Measurements from ENCODE around the gene TUBB4B. TPM values are rescaled to one million over a fixed set of nuclear protein-coding genes. Genes with fewer than 3 reads are reported as not detected.

The TUBB4B gene
- total and polyA plus RNA-seq, 2 donors from 2014 or later = 258 to 394 TPM

DNA sequence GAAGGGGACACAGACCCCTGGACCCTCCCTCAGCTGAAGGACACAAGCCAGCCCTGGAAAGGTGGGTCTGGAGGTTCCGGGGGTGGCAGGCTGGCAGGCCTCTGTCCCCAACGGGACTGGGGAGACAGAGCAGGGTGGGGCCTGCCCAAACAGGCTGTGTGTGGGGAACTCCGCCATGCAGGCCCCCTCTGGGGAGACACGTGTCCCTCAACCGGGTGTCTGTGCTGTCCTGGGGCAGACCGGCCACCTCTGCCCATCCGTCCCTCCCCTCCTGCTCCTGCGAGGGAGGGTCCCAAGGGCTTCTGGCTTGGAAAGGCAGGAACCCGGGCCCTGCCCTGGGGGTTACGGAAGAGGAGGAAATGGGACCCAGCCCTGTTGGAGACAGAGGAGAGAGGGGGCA lies 9.0 kb upstream of the TUBB4B start:
- TF ChIP-seq, protein P1, sequence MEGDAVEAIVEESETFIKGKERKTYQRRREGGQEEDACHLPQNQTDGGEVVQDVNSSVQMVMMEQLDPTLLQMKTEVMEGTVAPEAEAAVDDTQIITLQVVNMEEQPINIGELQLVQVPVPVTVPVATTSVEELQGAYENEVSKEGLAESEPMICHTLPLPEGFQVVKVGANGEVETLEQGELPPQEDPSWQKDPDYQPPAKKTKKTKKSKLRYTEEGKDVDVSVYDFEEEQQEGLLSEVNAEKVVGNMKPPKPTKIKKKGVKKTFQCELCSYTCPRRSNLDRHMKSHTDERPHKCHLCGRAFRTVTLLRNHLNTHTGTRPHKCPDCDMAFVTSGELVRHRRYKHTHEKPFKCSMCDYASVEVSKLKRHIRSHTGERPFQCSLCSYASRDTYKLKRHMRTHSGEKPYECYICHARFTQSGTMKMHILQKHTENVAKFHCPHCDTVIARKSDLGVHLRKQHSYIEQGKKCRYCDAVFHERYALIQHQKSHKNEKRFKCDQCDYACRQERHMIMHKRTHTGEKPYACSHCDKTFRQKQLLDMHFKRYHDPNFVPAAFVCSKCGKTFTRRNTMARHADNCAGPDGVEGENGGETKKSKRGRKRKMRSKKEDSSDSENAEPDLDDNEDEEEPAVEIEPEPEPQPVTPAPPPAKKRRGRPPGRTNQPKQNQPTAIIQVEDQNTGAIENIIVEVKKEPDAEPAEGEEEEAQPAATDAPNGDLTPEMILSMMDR (IDR thresholded peaks at IDR 0.05; ENCODE audit: borderline replicate concordance, extremely low read depth, insufficient read depth) = no peak
- H3K4me1 ChIP-seq (ENCODE audit: control insufficient read depth in 2 of 3, insufficient read depth in 2 of 3, low read depth in 1 of 3, low read length in 3 of 3) = peaks cover 0 to 23% (median 11%) of the 10 kb centered on the region in 3 donors
- DNase-seq (no peak), FAIRE-seq (no peak)
- H3K27me3 ChIP-seq (ENCODE audit: control insufficient read depth, insufficient read depth, low read length) = no peaks in the 10 kb centered on the region
- peak overlapping the region in 1 of 3 donors; percentile 25 for H3K4me3 ChIP-seq (ENCODE audit: low read length in 3 of 3)
- H3K27ac ChIP-seq (ENCODE audit: low read depth in 2 of 2, low read length in 2 of 2) = no peak overlapping the region
- H3K36me3 ChIP-seq (ENCODE audit: control insufficient read depth in 2 of 3, insufficient read depth in 3 of 3, low read length in 3 of 3) = no peaks in the 10 kb centered on the region
- no peak overlapping the region for H3K9ac ChIP-seq (ENCODE audit: low read length in 3 of 3)
- H3K9me3 ChIP-seq (ENCODE audit: control insufficient read depth in 2 of 3, insufficient read depth in 1 of 3, low read length in 3 of 3) = no peaks in the 10 kb centered on the region
- intact Hi-C loops (cut with DNase I) = loop anchor here (10.0 kb wide), 1 partner anchor 117 kb away; the partner anchor contains the start of gene DPP7

DNA sequence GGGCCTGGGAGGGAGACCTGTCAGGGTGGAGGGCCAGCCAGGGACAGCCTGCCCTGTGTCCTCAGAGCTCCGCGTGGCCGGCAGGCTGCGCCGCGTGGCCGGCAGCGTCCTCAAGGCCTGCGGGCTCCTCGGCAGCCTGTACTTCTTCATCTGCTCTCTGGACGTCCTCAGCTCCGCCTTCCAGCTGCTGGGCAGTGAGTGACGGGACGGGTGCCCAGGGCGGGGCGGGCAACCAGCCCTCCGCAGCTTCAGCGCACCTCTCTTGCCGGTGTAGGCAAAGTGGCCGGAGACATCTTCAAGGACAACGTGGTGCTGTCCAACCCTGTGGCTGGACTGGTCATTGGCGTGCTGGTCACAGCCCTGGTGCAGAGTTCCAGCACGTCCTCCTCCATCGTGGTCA lies 8.6 kb upstream of the TUBB4B start:
- TF ChIP-seq, protein P1 (IDR thresholded peaks at IDR 0.05; ENCODE audit: borderline replicate concordance, extremely low read depth, insufficient read depth) = no peak
- H3K27me3 ChIP-seq (ENCODE audit: control insufficient read depth, insufficient read depth, low read length) = no peaks in the 10 kb centered on the region
- no peak overlapping the region for H3K9ac ChIP-seq (ENCODE audit: low read length in 3 of 3)
- no peaks in the 10 kb centered on the region for H3K36me3 ChIP-seq (ENCODE audit: control insufficient read depth in 2 of 3, insufficient read depth in 3 of 3, low read length in 3 of 3)
- H3K4me1 ChIP-seq (ENCODE audit: control insufficient read depth in 2 of 3, insufficient read depth in 2 of 3, low read depth in 1 of 3, low read length in 3 of 3) = peaks cover 0 to 19% (median 9%) of the 10 kb centered on the region in 3 donors
- no peaks in the 10 kb centered on the region for H3K9me3 ChIP-seq (ENCODE audit: control insufficient read depth in 2 of 3, insufficient read depth in 1 of 3, low read length in 3 of 3)
- H3K4me3 ChIP-seq (ENCODE audit: low read length in 3 of 3) = peak overlapping the region in 1 of 3 donors; percentile 25
- no peak for FAIRE-seq
- intact Hi-C loops (cut with DNase I) = loop anchor here (10.0 kb wide), 1 partner anchor 118 kb away; the partner anchor contains the start of gene DPP7
- no peak overlapping the region for H3K27ac ChIP-seq (ENCODE audit: low read depth in 2 of 2, low read length in 2 of 2)
- DNase-seq = no peak

DNA sequence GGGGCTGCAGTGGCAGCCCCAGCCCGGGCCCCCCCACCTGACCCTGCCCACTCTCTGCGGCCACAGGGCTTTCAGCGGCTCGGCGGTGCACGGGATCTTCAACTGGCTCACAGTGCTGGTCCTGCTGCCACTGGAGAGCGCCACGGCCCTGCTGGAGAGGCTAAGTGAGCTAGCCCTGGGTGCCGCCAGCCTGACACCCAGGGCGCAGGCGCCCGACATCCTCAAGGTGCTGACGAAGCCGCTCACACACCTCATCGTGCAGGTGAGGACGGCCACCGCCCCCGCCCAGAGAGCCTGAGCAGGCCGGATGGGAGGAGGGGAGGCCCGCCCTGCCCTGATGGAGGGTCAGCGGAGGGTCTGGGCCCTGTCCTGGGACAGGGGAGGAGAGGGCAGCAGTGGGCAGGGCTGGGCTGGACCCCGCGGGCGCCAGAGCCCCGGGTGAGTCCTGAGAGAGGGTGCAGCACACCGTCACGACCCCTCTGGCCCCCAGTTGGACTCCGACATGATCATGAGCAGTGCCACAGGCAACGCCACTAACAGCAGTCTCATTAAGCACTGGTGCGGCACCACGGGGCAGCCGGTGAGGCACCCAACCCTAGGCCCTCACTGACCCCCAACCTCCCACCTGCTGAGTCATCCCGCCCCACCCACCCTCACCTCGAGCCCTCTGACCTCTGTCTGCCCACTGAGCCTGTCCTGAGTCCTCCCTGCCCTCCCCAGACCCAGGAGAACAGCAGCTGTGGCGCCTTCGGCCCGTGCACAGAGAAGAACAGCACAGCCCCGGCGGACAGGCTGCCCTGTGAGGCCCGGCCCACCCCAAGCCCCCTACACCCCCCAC lies 7.7 kb upstream of the TUBB4B start:
- DNase-seq = no peak
- TF ChIP-seq, protein P1 (IDR thresholded peaks at IDR 0.05; ENCODE audit: borderline replicate concordance, extremely low read depth, insufficient read depth) = no peak
- Histone ChIP-seq H3K4me1 (ENCODE audit: control insufficient read depth in 2 of 3, insufficient read depth in 2 of 3, low read depth in 1 of 3, low read length in 3 of 3) (peaks cover 0 to 16% (median 9%) of the 10 kb centered on the region in 3 donors), H3K9ac (ENCODE audit: low read length in 3 of 3) (no peak overlapping the region), H3K27ac (ENCODE audit: low read depth in 2 of 2, low read length in 2 of 2) (no peak overlapping the region), H3K27me3 (ENCODE audit: control insufficient read depth, insufficient read depth, low read length) (no peaks in the 10 kb centered on the region), H3K9me3 (ENCODE audit: control insufficient read depth in 2 of 3, insufficient read depth in 1 of 3, low read length in 3 of 3) (no peaks in the 10 kb centered on the region), H3K4me3 (ENCODE audit: low read length in 3 of 3) (no peak overlapping the region), H3K36me3 (ENCODE audit: control insufficient read depth in 2 of 3, insufficient read depth in 3 of 3, low read length in 3 of 3) (no peaks in the 10 kb centered on the region)
- intact Hi-C loops (cut with DNase I) = loop anchor here (10.0 kb wide), 1 partner anchor 119 kb away; the partner anchor contains the start of gene DPP7
- no peak for FAIRE-seq

Data from kidney (tissue), 14 donors.